Measurements from ENCODE around the gene TUFT1. TPM values are rescaled to one million over a fixed set of nuclear protein-coding genes. Genes with fewer than 3 reads are reported as not detected.

TUFT1 gene
- total and polyA plus RNA-seq, 2 of the 8 experiments (the other 6 are each of a cell fraction or from before 2014, with no cell fraction given), result 7.3 to 10.4 TPM

DNA sequence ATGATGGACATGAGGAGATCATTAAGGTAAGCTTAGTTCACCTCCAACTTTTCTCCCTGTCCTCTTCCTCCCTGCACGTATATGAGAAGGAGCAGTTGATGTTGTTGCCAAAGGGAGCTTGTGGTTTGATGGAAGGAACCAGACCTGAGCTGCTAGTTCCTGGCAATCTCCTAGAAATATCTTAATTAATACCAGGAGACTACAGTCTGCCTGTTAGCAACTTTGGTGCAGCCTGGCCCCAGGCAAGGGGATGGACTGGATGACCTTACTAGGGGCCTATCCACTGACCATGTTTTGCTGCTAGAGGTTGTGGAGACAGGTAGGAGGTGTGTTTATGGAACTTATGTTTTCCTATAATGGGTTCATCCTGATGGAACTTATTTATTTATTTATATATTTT, 22.6 kb downstream of the TUFT1 start (continued):
- TF ChIP-seq, protein P1, sequence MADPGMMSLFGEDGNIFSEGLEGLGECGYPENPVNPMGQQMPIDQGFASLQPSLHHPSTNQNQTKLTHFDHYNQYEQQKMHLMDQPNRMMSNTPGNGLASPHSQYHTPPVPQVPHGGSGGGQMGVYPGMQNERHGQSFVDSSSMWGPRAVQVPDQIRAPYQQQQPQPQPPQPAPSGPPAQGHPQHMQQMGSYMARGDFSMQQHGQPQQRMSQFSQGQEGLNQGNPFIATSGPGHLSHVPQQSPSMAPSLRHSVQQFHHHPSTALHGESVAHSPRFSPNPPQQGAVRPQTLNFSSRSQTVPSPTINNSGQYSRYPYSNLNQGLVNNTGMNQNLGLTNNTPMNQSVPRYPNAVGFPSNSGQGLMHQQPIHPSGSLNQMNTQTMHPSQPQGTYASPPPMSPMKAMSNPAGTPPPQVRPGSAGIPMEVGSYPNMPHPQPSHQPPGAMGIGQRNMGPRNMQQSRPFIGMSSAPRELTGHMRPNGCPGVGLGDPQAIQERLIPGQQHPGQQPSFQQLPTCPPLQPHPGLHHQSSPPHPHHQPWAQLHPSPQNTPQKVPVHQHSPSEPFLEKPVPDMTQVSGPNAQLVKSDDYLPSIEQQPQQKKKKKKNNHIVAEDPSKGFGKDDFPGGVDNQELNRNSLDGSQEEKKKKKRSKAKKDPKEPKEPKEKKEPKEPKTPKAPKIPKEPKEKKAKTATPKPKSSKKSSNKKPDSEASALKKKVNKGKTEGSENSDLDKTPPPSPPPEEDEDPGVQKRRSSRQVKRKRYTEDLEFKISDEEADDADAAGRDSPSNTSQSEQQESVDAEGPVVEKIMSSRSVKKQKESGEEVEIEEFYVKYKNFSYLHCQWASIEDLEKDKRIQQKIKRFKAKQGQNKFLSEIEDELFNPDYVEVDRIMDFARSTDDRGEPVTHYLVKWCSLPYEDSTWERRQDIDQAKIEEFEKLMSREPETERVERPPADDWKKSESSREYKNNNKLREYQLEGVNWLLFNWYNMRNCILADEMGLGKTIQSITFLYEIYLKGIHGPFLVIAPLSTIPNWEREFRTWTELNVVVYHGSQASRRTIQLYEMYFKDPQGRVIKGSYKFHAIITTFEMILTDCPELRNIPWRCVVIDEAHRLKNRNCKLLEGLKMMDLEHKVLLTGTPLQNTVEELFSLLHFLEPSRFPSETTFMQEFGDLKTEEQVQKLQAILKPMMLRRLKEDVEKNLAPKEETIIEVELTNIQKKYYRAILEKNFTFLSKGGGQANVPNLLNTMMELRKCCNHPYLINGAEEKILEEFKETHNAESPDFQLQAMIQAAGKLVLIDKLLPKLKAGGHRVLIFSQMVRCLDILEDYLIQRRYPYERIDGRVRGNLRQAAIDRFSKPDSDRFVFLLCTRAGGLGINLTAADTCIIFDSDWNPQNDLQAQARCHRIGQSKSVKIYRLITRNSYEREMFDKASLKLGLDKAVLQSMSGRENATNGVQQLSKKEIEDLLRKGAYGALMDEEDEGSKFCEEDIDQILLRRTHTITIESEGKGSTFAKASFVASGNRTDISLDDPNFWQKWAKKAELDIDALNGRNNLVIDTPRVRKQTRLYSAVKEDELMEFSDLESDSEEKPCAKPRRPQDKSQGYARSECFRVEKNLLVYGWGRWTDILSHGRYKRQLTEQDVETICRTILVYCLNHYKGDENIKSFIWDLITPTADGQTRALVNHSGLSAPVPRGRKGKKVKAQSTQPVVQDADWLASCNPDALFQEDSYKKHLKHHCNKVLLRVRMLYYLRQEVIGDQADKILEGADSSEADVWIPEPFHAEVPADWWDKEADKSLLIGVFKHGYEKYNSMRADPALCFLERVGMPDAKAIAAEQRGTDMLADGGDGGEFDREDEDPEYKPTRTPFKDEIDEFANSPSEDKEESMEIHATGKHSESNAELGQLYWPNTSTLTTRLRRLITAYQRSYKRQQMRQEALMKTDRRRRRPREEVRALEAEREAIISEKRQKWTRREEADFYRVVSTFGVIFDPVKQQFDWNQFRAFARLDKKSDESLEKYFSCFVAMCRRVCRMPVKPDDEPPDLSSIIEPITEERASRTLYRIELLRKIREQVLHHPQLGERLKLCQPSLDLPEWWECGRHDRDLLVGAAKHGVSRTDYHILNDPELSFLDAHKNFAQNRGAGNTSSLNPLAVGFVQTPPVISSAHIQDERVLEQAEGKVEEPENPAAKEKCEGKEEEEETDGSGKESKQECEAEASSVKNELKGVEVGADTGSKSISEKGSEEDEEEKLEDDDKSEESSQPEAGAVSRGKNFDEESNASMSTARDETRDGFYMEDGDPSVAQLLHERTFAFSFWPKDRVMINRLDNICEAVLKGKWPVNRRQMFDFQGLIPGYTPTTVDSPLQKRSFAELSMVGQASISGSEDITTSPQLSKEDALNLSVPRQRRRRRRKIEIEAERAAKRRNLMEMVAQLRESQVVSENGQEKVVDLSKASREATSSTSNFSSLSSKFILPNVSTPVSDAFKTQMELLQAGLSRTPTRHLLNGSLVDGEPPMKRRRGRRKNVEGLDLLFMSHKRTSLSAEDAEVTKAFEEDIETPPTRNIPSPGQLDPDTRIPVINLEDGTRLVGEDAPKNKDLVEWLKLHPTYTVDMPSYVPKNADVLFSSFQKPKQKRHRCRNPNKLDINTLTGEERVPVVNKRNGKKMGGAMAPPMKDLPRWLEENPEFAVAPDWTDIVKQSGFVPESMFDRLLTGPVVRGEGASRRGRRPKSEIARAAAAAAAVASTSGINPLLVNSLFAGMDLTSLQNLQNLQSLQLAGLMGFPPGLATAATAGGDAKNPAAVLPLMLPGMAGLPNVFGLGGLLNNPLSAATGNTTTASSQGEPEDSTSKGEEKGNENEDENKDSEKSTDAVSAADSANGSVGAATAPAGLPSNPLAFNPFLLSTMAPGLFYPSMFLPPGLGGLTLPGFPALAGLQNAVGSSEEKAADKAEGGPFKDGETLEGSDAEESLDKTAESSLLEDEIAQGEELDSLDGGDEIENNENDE (IDR thresholded peaks at IDR 0.05; ENCODE audit: insufficient replicate concordance, low read length), result no peak
- TF ChIP-seq SRF (IDR thresholded peaks at IDR 0.05; ENCODE audit: low read depth, low read length) (no peak), RXRA (IDR thresholded peaks at IDR 0.05; ENCODE audit: insufficient read depth, low read depth, low read length) (no peak), POLR2AphosphoS5 (IDR thresholded peaks at IDR 0.05; ENCODE audit: low read depth, low read length) (no peak), TEAD4 (IDR thresholded peaks at IDR 0.05; ENCODE audit: low read depth, low read length) (no peak), GABPA (IDR thresholded peaks at IDR 0.05; ENCODE audit: borderline replicate concordance, insufficient read depth, low read length) (no peak), SP1 (IDR thresholded peaks at IDR 0.05; ENCODE audit: low read depth, low read length) (no peak), POLR2A (IDR thresholded peaks at IDR 0.05; ENCODE audit: control extremely low read depth in 1 of 2, low read depth in 2 of 2, low read length in 2 of 2) (no peak), CHD2 (IDR thresholded peaks at IDR 0.05; ENCODE audit: low read length) (no peak), SP2 (IDR thresholded peaks at IDR 0.05; ENCODE audit: low read length) (no peak), YY1 (IDR thresholded peaks at IDR 0.05; ENCODE audit: low read depth, low read length) (no peak), HDAC6 (IDR thresholded peaks at IDR 0.05; ENCODE audit: low read depth, low read length) (no peak), CHD1 (IDR thresholded peaks at IDR 0.05; ENCODE audit: low read depth, low read length) (no peak), BACH1 (IDR thresholded peaks at IDR 0.05; ENCODE audit: low read length) (no peak), CEBPB (IDR thresholded peaks at IDR 0.05; ENCODE audit: low read depth, low read length) (no peak)
